ENCODE measurements around the gene NLRP12.

The NLRP12 gene

DNA sequence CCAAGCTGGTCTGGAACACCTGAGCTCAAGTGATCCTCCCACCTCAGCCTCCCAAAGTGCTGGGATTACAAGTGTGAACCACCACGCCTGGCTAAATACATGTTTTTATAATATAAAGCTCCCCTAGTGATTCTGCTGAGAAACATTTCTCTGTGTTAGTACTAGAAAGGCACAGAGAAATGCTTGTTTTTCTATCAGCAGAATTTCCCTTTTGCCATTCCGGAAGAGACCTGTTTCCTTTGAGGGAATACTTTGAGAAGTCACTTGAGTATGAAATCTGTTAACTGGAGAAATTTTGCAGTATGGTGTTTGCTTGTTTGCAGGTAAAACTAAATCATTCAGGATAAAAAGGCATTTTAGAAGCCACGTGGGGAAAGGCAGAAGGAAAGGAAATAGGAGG is 4.4 kb upstream of the NLRP12 start:
- no peak for TF ChIP-seq NFIC (IDR thresholded peaks at IDR 0.05)
- TF ChIP-seq EP300 (IDR thresholded peaks at IDR 0.05; ENCODE audit: borderline replicate concordance), result no peak
- TF ChIP-seq TEAD4 (IDR thresholded peaks at IDR 0.05), result no peak
- no peak for TF ChIP-seq EGR1 (IDR thresholded peaks at IDR 0.05)
- TF ChIP-seq, protein P1, sequence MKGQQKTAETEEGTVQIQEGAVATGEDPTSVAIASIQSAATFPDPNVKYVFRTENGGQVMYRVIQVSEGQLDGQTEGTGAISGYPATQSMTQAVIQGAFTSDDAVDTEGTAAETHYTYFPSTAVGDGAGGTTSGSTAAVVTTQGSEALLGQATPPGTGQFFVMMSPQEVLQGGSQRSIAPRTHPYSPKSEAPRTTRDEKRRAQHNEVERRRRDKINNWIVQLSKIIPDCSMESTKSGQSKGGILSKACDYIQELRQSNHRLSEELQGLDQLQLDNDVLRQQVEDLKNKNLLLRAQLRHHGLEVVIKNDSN (IDR thresholded peaks at IDR 0.05), result no peak
- TF ChIP-seq FOXM1 (IDR thresholded peaks at IDR 0.05; ENCODE audit: borderline replicate concordance, low read depth), result no peak
- TF ChIP-seq TAF1 (IDR thresholded peaks at IDR 0.05; ENCODE audit: low read depth), result no peak
- TF ChIP-seq, protein P2, sequence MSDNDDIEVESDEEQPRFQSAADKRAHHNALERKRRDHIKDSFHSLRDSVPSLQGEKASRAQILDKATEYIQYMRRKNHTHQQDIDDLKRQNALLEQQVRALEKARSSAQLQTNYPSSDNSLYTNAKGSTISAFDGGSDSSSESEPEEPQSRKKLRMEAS (IDR thresholded peaks at IDR 0.05), result no peak
- TF ChIP-seq TCF12 (IDR thresholded peaks at IDR 0.05; ENCODE audit: low read depth), result no peak

DNA sequence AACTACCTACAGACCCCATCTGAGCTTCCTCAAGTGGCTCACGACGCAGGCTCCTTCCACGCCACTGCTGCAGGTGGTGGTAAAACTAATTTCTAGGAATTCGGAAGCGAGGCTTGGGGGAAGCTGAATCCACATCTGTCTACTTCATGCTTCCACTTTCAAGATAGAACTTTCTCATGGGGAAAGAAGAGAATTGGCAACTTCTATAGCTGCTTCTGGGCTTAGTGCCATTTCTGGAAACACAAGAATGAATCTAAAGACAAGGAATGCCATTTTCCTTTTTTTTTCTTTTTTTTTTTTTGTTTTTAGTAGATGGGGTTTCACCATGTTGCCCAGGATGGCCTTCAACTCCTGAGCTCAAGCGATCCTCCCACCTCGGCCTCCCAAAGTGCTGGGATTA is 2.8 kb upstream of the NLRP12 start:
- no peak for TF ChIP-seq TCF12 (IDR thresholded peaks at IDR 0.05; ENCODE audit: low read depth)
- TF ChIP-seq, protein P2 (IDR thresholded peaks at IDR 0.05), result no peak
- TF ChIP-seq CEBPB (IDR thresholded peaks at IDR 0.05), result no peak
- no peak for TF ChIP-seq TAF1 (IDR thresholded peaks at IDR 0.05; ENCODE audit: low read depth)
- TF ChIP-seq, protein P3, sequence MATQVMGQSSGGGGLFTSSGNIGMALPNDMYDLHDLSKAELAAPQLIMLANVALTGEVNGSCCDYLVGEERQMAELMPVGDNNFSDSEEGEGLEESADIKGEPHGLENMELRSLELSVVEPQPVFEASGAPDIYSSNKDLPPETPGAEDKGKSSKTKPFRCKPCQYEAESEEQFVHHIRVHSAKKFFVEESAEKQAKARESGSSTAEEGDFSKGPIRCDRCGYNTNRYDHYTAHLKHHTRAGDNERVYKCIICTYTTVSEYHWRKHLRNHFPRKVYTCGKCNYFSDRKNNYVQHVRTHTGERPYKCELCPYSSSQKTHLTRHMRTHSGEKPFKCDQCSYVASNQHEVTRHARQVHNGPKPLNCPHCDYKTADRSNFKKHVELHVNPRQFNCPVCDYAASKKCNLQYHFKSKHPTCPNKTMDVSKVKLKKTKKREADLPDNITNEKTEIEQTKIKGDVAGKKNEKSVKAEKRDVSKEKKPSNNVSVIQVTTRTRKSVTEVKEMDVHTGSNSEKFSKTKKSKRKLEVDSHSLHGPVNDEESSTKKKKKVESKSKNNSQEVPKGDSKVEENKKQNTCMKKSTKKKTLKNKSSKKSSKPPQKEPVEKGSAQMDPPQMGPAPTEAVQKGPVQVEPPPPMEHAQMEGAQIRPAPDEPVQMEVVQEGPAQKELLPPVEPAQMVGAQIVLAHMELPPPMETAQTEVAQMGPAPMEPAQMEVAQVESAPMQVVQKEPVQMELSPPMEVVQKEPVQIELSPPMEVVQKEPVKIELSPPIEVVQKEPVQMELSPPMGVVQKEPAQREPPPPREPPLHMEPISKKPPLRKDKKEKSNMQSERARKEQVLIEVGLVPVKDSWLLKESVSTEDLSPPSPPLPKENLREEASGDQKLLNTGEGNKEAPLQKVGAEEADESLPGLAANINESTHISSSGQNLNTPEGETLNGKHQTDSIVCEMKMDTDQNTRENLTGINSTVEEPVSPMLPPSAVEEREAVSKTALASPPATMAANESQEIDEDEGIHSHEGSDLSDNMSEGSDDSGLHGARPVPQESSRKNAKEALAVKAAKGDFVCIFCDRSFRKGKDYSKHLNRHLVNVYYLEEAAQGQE (IDR thresholded peaks at IDR 0.05; ENCODE audit: low read depth), result no peak
- no peak for TF ChIP-seq ZBTB7A (IDR thresholded peaks at IDR 0.05; ENCODE audit: low read depth)
- TF ChIP-seq RAD21 (IDR thresholded peaks at IDR 0.05; ENCODE audit: low read depth), result no peak
- TF ChIP-seq CREB1 (IDR thresholded peaks at IDR 0.05; ENCODE audit: low read depth), result no peak
- TF ChIP-seq, protein P1 (IDR thresholded peaks at IDR 0.05), result no peak
- no peak for TF ChIP-seq FOXM1 (IDR thresholded peaks at IDR 0.05; ENCODE audit: borderline replicate concordance, low read depth)
- no peak for TF ChIP-seq YY1 (IDR thresholded peaks at IDR 0.05; ENCODE audit: low read depth)
- no peak for TF ChIP-seq EP300 (IDR thresholded peaks at IDR 0.05; ENCODE audit: borderline replicate concordance)
- no peak for TF ChIP-seq TEAD4 (IDR thresholded peaks at IDR 0.05)
- TF ChIP-seq NFIC (IDR thresholded peaks at IDR 0.05), result no peak

DNA sequence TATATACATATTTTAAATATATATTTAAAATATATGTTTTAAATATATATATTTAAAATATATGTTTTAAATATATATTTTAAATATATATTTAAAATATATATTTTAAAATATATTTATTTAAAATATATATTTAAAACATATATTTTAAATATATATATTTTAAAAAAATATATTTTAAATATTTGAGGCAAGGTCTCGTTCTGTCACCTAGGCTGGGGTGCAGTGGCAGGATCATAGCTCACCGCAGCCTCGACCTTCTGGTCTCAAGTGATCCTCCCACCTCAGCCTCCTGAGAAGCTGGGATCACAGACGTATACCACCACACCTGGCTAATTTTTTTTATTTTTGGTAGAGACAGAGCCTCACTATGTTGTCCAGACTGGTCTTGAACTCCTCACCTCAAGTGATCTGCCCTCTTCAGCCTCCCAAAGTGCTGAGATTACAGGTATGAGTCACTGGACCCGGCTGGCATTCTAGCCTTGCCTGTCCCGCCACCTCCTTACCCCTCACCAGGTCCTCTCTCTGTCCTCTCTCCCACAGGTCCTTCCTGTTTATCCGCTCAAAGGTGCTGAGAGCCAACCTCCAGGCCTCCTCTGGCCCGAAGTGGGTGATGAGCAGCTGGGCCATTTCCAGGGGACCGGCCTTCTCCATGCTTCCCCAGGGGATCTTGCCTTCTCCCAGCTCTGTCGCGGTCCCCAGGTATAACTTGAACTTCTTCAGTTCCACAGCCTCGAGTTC is 564 bp downstream of the NLRP12 start:
- no peak for TF ChIP-seq RAD21 (IDR thresholded peaks at IDR 0.05; ENCODE audit: low read depth)
- TF ChIP-seq EGR1 (IDR thresholded peaks at IDR 0.05), result no peak
- TF ChIP-seq CREB1 (IDR thresholded peaks at IDR 0.05; ENCODE audit: low read depth), result no peak
- no peak for TF ChIP-seq NFIC (IDR thresholded peaks at IDR 0.05)
- TF ChIP-seq, protein P3 (IDR thresholded peaks at IDR 0.05; ENCODE audit: low read depth), result no peak
- no peak for TF ChIP-seq TEAD4 (IDR thresholded peaks at IDR 0.05)
- TF ChIP-seq ZBTB7A (IDR thresholded peaks at IDR 0.05; ENCODE audit: low read depth), result no peak
- TF ChIP-seq TAF1 (IDR thresholded peaks at IDR 0.05; ENCODE audit: low read depth), result no peak
- TF ChIP-seq CEBPB (IDR thresholded peaks at IDR 0.05), result no peak
- TF ChIP-seq YY1 (IDR thresholded peaks at IDR 0.05; ENCODE audit: low read depth), result no peak
- TF ChIP-seq EP300 (IDR thresholded peaks at IDR 0.05; ENCODE audit: borderline replicate concordance), result no peak
- TF ChIP-seq, protein P2 (IDR thresholded peaks at IDR 0.05), result no peak
- no peak for TF ChIP-seq TCF12 (IDR thresholded peaks at IDR 0.05; ENCODE audit: low read depth)

DNA sequence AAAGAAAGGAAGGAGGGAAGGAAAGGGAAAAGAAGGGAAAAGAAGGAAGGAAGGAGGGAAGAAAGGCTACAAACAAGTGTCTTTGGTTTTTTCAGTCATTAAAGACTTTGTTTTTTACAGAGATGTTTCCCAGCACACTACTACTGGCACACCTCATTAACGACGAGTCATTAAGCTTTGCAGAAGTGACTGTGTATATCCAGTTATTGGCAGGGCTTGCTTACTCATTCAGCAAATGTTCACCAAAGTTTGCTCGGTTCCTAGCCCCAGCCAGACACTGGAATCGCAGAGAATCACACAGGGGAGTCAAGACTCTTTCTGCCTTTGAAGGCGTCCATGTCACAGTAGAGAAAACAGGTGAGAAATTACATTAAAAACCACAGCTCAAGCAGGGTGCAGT is 4.3 kb downstream of the NLRP12 start:
- TF ChIP-seq, protein P1 (IDR thresholded peaks at IDR 0.05), result no peak
- no peak for TF ChIP-seq TAF1 (IDR thresholded peaks at IDR 0.05; ENCODE audit: low read depth)
- no peak for TF ChIP-seq ZBTB7A (IDR thresholded peaks at IDR 0.05; ENCODE audit: low read depth)
- TF ChIP-seq, protein P3 (IDR thresholded peaks at IDR 0.05; ENCODE audit: low read depth), result no peak
- no peak for TF ChIP-seq FOXM1 (IDR thresholded peaks at IDR 0.05; ENCODE audit: borderline replicate concordance, low read depth)
- TF ChIP-seq EP300 (IDR thresholded peaks at IDR 0.05; ENCODE audit: borderline replicate concordance), result no peak
- no peak for TF ChIP-seq EGR1 (IDR thresholded peaks at IDR 0.05)
- TF ChIP-seq CREB1 (IDR thresholded peaks at IDR 0.05; ENCODE audit: low read depth), result no peak
- TF ChIP-seq NFIC (IDR thresholded peaks at IDR 0.05), result no peak
- no peak for TF ChIP-seq YY1 (IDR thresholded peaks at IDR 0.05; ENCODE audit: low read depth)
- TF ChIP-seq, protein P2 (IDR thresholded peaks at IDR 0.05), result no peak
- no peak for TF ChIP-seq CEBPB (IDR thresholded peaks at IDR 0.05)
- no peak for TF ChIP-seq TEAD4 (IDR thresholded peaks at IDR 0.05)
- TF ChIP-seq TCF12 (IDR thresholded peaks at IDR 0.05; ENCODE audit: low read depth), result no peak
